Stimulated activated CD4-positive, alpha-beta T cell treated with anti-CD3 and anti-CD28 coated beads, Interleukin-1b, Interleukin-23, amount 100 ng/mL, for 24 hours (primary cell): ENCODE results near the gene VIL1.

Experiments used
- DNase-seq, 4 experiments: peaks; one replicate each; pipeline ENCODE4 v3.0.0-alpha.2; 2020; ENCODE audit warnings: low read depth in 4 of 4, low spot score in 1 of 4

The VIL1 gene

GRCh38 chr2:218418717-218419458 lies at the start of gene VIL1:
VIL1 (plus strand) TSS chr2:218419123; CDS start chr2:218423779, 4,656 bp downstream.
- DNase-seq, result no peak

- DNase-seq, result no peak
Measured at GRCh38 chr2:218369330-218369729, 49.6 kb upstream of the VIL1 start.

GRCh38 chr2:218370410-218371063 lies 48.4 kb upstream of the VIL1 start:
- no peak for DNase-seq

GRCh38 chr2:218371983-218372350 lies 47.0 kb upstream of the VIL1 start:
- no peak for DNase-seq

GRCh38 chr2:218374795-218375194 lies 44.1 kb upstream of the VIL1 start:
- DNase-seq, result no peak

- no peak for DNase-seq
Measured at GRCh38 chr2:218375212-218375611, 43.7 kb upstream of the VIL1 start.

- DNase-seq, result no peak
Measured at GRCh38 chr2:218378053-218378452, 40.9 kb upstream of the VIL1 start.

GRCh38 chr2:218381916-218382366 lies 37.0 kb upstream of the VIL1 start, which contains the start of gene SLC11A1:
SLC11A1 (plus strand) TSS chr2:218382273; CDS start chr2:218382369, 96 bp downstream.
- no peak for DNase-seq

GRCh38 chr2:218382785-218383184 lies 36.1 kb upstream of the VIL1 start:
- no peak for DNase-seq

- DNase-seq, result no peak
Measured at GRCh38 chr2:218383892-218384519, 34.9 kb upstream of the VIL1 start.

- DNase-seq, result no peak
Measured at GRCh38 chr2:218384975-218385374, 33.9 kb upstream of the VIL1 start.

GRCh38 chr2:218386505-218387368 lies 32.2 kb upstream of the VIL1 start:
- no peak for DNase-seq

GRCh38 chr2:218387369-218388194 lies 31.3 kb upstream of the VIL1 start:
- no peak for DNase-seq

- no peak for DNase-seq
Measured at GRCh38 chr2:218389333-218390150, 29.4 kb upstream of the VIL1 start.

GRCh38 chr2:218391202-218391601 lies 27.7 kb upstream of the VIL1 start:
- no peak for DNase-seq

- no peak for DNase-seq
Measured at GRCh38 chr2:218392459-218392858, 26.5 kb upstream of the VIL1 start.

- DNase-seq, result no peak
Measured at GRCh38 chr2:218392891-218393462, 25.9 kb upstream of the VIL1 start.

- no peak for DNase-seq
Measured at GRCh38 chr2:218393750-218394290, 25.1 kb upstream of the VIL1 start.
